Measurements from ENCODE around the gene ALK. TPM values are rescaled to one million over a fixed set of nuclear protein-coding genes. Genes with fewer than 3 reads are reported as not detected.

Gene ALK
- total RNA-seq, 4 donors from 2014 or later = 0.08 to 0.40 (median 0.28) TPM

DNA sequence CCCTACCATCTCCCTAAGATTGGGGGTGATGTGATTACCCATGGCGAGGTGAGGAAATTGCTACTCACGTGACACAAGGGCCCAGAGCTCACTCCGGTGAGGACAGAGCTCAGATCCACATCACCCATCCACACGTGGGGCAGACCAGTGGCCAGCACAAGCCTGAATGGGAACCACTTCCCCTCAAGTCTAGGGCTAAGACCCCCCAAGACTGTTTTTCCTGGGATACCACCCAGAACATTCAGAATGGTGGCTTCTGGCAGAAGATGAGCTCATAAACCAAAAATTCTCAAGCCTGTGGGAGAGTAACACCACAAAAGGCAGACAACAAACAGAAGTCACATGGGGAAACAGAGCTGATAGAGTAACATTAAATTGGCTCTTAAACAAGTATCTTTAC lies 321.4 kb downstream of the ALK start:
- Histone ChIP-seq H3K4me3 (replicated peaks in 1 of 3) (no peak overlapping the region), H3K9me3 (no peaks in the 10 kb centered on the region), H3K27ac (no peak overlapping the region), H3K36me3 (no peaks in the 10 kb centered on the region), H3K4me1 (no peaks in the 10 kb centered on the region), H3K27me3 (no peaks in the 10 kb centered on the region)
- WGBS, 2 donors = 91 to 92% methylated on average over 4 of the region's 4 CpGs
- TF ChIP-seq CTCF (IDR thresholded peaks at IDR 0.05) (no peak), POLR2A (IDR thresholded peaks at IDR 0.05) (no peak)
- DNase-seq = no peak
- intact Hi-C loops (cut with DNase I) = no loop called here

- Histone ChIP-seq H3K27me3 (no peaks in the 10 kb centered on the region), H3K36me3 (no peaks in the 10 kb centered on the region), H3K4me3 (replicated peaks in 1 of 3) (no peak overlapping the region), H3K4me1 (no peaks in the 10 kb centered on the region), H3K9me3 (no peaks in the 10 kb centered on the region), H3K27ac (no peak overlapping the region)
- TF ChIP-seq CTCF (IDR thresholded peaks at IDR 0.05) (no peak), POLR2A (IDR thresholded peaks at IDR 0.05) (no peak)
- DNase-seq = no peak
- WGBS, 2 donors = 71 to 79% methylated on average over 2 of the region's 2 CpGs
- intact Hi-C loops (cut with DNase I) = no loop called here
Observed at GRCh38 chr2:29598978-29599377, 322.4 kb downstream of the ALK start.

GRCh38 chr2:29597035-29597434 lies 324.4 kb downstream of the ALK start:
- WGBS, 2 donors = 82 to 84% methylated on average over 5 of the region's 5 CpGs
- H3K4me1 ChIP-seq = no peaks in the 10 kb centered on the region

GRCh38 chr2:29596584-29596983 lies 324.8 kb downstream of the ALK start:
- no peak overlapping the region for H3K4me3 ChIP-seq (replicated peaks in 1 of 3)
- no peak for TF ChIP-seq CTCF (IDR thresholded peaks at IDR 0.05)
- no peak for TF ChIP-seq POLR2A (IDR thresholded peaks at IDR 0.05)
- DNase-seq = no peak
- no peaks in the 10 kb centered on the region for H3K9me3 ChIP-seq
- intact Hi-C loops (cut with DNase I) = no loop called here
- H3K36me3 ChIP-seq = no peaks in the 10 kb centered on the region
- H3K27ac ChIP-seq = no peak overlapping the region
- WGBS, 2 donors = 60 to 63% methylated on average over 2 of the region's 2 CpGs
- no peaks in the 10 kb centered on the region for H3K4me1 ChIP-seq
- no peaks in the 10 kb centered on the region for H3K27me3 ChIP-seq

More at GRCh38 chr2:29597035-29597434, 324.4 kb downstream of the ALK start:
- Histone ChIP-seq H3K4me3 (replicated peaks in 1 of 3) (no peak overlapping the region), H3K27me3 (no peaks in the 10 kb centered on the region), H3K9me3 (no peaks in the 10 kb centered on the region), H3K27ac (no peak overlapping the region), H3K36me3 (no peaks in the 10 kb centered on the region)
- no peak for DNase-seq
- intact Hi-C loops (cut with DNase I) = no loop called here
- TF ChIP-seq POLR2A (IDR thresholded peaks at IDR 0.05) (no peak), CTCF (IDR thresholded peaks at IDR 0.05) (no peak)

DNA sequence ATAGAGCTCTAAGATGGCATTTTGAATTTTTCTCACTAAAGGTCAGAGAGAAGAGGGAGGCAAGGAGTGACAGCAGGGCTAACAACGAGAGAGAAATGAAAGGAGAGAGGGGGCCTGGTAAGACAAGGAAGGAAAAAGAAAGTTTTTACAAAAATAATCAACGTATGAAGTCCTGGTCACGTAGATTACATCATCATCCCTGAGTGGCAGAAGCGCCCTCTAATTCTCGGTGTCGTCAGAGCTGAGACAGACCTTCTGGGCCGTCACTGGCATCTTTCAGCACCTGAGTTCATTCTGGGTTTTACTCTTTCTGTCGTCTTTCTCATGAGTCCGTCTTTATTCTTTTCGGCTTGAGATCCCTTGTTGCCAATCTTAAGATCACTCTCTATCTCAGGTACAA lies 329.8 kb downstream of the ALK start:
- H3K36me3 ChIP-seq = no peaks in the 10 kb centered on the region
- 89 to 91% methylated on average over 10 of the region's 10 CpGs for WGBS, 2 donors
- no peak overlapping the region for H3K27ac ChIP-seq
- H3K4me3 ChIP-seq (replicated peaks in 1 of 3) = no peak overlapping the region
- TF ChIP-seq POLR2A (IDR thresholded peaks at IDR 0.05) (no peak), CTCF (IDR thresholded peaks at IDR 0.05) (no peak)
- H3K4me1 ChIP-seq = peaks cover 4 to 5% of the 10 kb centered on the region in 2 donors
- intact Hi-C loops (cut with DNase I) = no loop called here
- no peak for DNase-seq
- H3K27me3 ChIP-seq = no peaks in the 10 kb centered on the region
- H3K9me3 ChIP-seq = no peaks in the 10 kb centered on the region

Data from thyroid gland (tissue), 4 donors.